ENCODE measurements around the gene SEC61B. TPM values are rescaled to one million over a fixed set of nuclear protein-coding genes. Genes with fewer than 3 reads are reported as not detected.

SEC61B gene
- total and polyA plus RNA-seq, 9 of the 15 experiments (the other 6 are each of a cell fraction or from before 2014, with no cell fraction given) = 57.8 to 262 (median 172) TPM

DNA sequence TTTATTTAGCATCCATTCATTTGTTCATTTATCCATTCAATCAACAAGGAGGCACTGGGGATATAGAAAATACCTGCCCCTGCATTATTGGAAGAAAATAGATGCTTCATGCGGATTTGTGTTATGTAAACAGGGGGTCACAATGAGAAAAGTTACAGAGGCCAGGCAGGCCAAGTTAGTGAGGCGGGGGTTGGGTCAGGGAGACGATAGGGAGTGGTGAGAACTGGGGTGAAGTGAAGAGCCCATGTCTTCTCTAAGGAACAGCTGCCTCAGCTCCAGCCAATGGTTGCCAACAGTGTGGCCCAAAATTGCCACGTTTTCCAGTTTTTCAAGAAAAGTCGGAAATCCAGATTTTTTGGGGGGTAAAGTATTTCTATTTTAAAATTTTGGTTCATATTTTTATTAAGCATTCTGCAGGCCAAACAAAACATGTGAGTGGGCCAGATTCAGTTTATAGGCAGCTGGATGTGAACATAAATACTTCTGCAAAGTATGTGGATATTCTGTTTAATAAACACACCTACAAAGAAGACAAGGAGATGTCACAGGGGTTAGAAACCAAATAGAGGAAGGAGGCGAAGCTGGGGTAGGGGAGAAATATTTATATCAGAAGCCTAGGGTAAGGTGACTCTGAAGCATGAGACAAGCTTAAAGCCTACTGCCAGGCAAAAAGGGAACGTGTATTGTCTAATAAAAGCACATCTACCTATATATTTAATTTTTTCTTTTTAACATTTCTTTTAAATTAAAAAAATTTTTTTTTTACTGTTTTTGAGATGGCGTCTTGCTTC, 44.3 kb upstream of the SEC61B start:
- 11% methylated on average over 8 of the region's 8 CpGs for WGBS (ENCODE audit: insufficient coverage, low coverage, missing lambda C conversion rate)
- TF ChIP-seq ZNF124 (CRISPR knock-in tag; IDR thresholded peaks at IDR 0.05) = no peak
- TF ChIP-seq LCOR (CRISPR knock-in tag; IDR thresholded peaks at IDR 0.05) = no peak
- TF ChIP-seq TRIM28 (IDR thresholded peaks at IDR 0.05) = no peak
- TF ChIP-seq CBFA2T3 (IDR thresholded peaks at IDR 0.05) = no peak
- TF ChIP-seq, protein P1, sequence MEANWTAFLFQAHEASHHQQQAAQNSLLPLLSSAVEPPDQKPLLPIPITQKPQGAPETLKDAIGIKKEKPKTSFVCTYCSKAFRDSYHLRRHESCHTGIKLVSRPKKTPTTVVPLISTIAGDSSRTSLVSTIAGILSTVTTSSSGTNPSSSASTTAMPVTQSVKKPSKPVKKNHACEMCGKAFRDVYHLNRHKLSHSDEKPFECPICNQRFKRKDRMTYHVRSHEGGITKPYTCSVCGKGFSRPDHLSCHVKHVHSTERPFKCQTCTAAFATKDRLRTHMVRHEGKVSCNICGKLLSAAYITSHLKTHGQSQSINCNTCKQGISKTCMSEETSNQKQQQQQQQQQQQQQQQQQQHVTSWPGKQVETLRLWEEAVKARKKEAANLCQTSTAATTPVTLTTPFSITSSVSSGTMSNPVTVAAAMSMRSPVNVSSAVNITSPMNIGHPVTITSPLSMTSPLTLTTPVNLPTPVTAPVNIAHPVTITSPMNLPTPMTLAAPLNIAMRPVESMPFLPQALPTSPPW (CRISPR knock-in tag; IDR thresholded peaks at IDR 0.05) = no peak
- Histone ChIP-seq H3K27me3 (ENCODE audit: control insufficient read depth in 2 of 2, insufficient read depth in 2 of 2, low read length in 2 of 2) (peaks cover 0 to 28% of the 10 kb centered on the region in 2 experiments), H2AFZ (ENCODE audit: low read depth, low read length) (no peak overlapping the region), H4K20me1 (replicated peaks; ENCODE audit: control insufficient read depth, insufficient read depth, low read length) (no peaks in the 10 kb centered on the region), H3K36me3 (ENCODE audit: control insufficient read depth, insufficient read depth, low read length) (no peaks in the 10 kb centered on the region), H3K9me1 (ENCODE audit: control insufficient read depth, insufficient read depth, low read length) (no peaks in the 10 kb centered on the region), H3K9ac (ENCODE audit: insufficient read depth in 1 of 2, low read depth in 2 of 2, low read length in 2 of 2) (no peak overlapping the region), H3K79me2 (ENCODE audit: control insufficient read depth, insufficient read depth, low read length) (no peaks in the 10 kb centered on the region), H3K9me3 (replicated peaks; ENCODE audit: control insufficient read depth, insufficient read depth, low read depth, low read length) (no peaks in the 10 kb centered on the region), H3K27ac (ENCODE audit: extremely low read depth, low read depth, low read length) (no peak overlapping the region), H3K4me1 (replicated peaks in 1 of 2; ENCODE audit: control insufficient read depth in 2 of 2, insufficient read depth in 2 of 2, low read length in 2 of 2) (no peaks in the 10 kb centered on the region), H3K4me2 (ENCODE audit: insufficient read depth, low read length) (no peak overlapping the region), H3K4me3 (no peak overlapping the region)
- DNase-seq (ENCODE audit: extremely low read depth in 1 of 4, low spot score in 3 of 4) (no peak), FAIRE-seq (no peak), ATAC-seq (no peak)
- in situ Hi-C loops (cut with MboI) = no loop called here
- ChIA-PET CTCF (ENCODE audit: low intra/inter-chr PET ratio) (no interaction called here), POLR2A (interaction anchor here (0.6 to 1.0 kb wide), 2 partner anchors 17 to 103 kb away, joined by 3 to 4 read pairs; no protein-coding TSS in a partner anchor)
- intact Hi-C loops (cut with micrococcal nuclease) = no loop called here
- no TSS peak for BruUV-seq (replicated peaks)
